HTERT RPE-1 (cell line): ENCODE measurements around the gene PIEZO2.
"Not testable (repeated sequence)": the region's sequence is repeated elsewhere in the genome, so short reads cannot be mapped to it uniquely, and the experiment has no call there.

Experiments
- in situ Hi-C: fragments of 300-500 bp; cut with MboI; formaldehyde crosslinking; loops from 4 replicates; pipeline ENCODE4 v1.14.3; 2020; ENCODE audit warnings: low sequenced_read_pairs

PIEZO2 gene

GRCh38 chr18:10935588-10935987, 213.8 kb downstream of the PIEZO2 start:
- in situ Hi-C loops: no loop called here

- in situ Hi-C loops: not testable (repeated sequence)
Measured at GRCh38 chr18:10933648-10934047, 215.7 kb downstream of the PIEZO2 start.

GRCh38 chr18:10930076-10930475, 219.3 kb downstream of the PIEZO2 start:
- in situ Hi-C loops: no loop called here

- in situ Hi-C loops: no loop called here
Measured at GRCh38 chr18:10928772-10929373, 220.5 kb downstream of the PIEZO2 start.

GRCh38 chr18:10928011-10928771, 221.2 kb downstream of the PIEZO2 start:
- in situ Hi-C loops: no loop called here

- in situ Hi-C loops: no loop called here
Measured at GRCh38 chr18:10927286-10927992, 221.9 kb downstream of the PIEZO2 start.

GRCh38 chr18:10926621-10927161, 222.7 kb downstream of the PIEZO2 start:
- in situ Hi-C loops: no loop called here

GRCh38 chr18:10924290-10924689, 225.1 kb downstream of the PIEZO2 start:
- in situ Hi-C loops: no loop called here

GRCh38 chr18:10923551-10924070, 225.8 kb downstream of the PIEZO2 start:
- in situ Hi-C loops: no loop called here

- in situ Hi-C loops: no loop called here
Measured at GRCh38 chr18:10923141-10923540, 226.2 kb downstream of the PIEZO2 start.

- in situ Hi-C loops: not testable (repeated sequence)
Measured at GRCh38 chr18:10922712-10923111, 226.7 kb downstream of the PIEZO2 start.

GRCh38 chr18:10920309-10920708, 229.1 kb downstream of the PIEZO2 start:
- in situ Hi-C loops: not testable (repeated sequence)

- in situ Hi-C loops: no loop called here
Measured at GRCh38 chr18:10919851-10920250, 229.5 kb downstream of the PIEZO2 start.

GRCh38 chr18:10916865-10917264, 232.5 kb downstream of the PIEZO2 start:
- in situ Hi-C loops: no loop called here

- in situ Hi-C loops: no loop called here
Measured at GRCh38 chr18:10916387-10916786, 233.0 kb downstream of the PIEZO2 start.

- in situ Hi-C loops: not testable (repeated sequence)
Measured at GRCh38 chr18:10915748-10916147, 233.6 kb downstream of the PIEZO2 start.

GRCh38 chr18:10914610-10915009, 234.8 kb downstream of the PIEZO2 start:
- in situ Hi-C loops: not testable (repeated sequence)

GRCh38 chr18:10913919-10914318, 235.4 kb downstream of the PIEZO2 start:
- in situ Hi-C loops: no loop called here

GRCh38 chr18:10912790-10913545, 236.4 kb downstream of the PIEZO2 start:
- in situ Hi-C loops: no loop called here

- in situ Hi-C loops: no loop called here
Measured at GRCh38 chr18:10909724-10910123, 239.6 kb downstream of the PIEZO2 start.

- in situ Hi-C loops: no loop called here
Measured at GRCh38 chr18:10908760-10909159, 240.6 kb downstream of the PIEZO2 start.
